HG03439 (cell line): ENCODE data around the gene PSME2.

Source experiments
- ATAC-seq: cut with Tn5 transposase; IDR thresholded peaks from one replicate; pipeline ENCODE4 v1.9.1; 2021; ENCODE audit warnings: mild to moderate bottlenecking, moderate library complexity; ENCODE audit not compliant: unreplicated experiment

Gene PSME2

DNA sequence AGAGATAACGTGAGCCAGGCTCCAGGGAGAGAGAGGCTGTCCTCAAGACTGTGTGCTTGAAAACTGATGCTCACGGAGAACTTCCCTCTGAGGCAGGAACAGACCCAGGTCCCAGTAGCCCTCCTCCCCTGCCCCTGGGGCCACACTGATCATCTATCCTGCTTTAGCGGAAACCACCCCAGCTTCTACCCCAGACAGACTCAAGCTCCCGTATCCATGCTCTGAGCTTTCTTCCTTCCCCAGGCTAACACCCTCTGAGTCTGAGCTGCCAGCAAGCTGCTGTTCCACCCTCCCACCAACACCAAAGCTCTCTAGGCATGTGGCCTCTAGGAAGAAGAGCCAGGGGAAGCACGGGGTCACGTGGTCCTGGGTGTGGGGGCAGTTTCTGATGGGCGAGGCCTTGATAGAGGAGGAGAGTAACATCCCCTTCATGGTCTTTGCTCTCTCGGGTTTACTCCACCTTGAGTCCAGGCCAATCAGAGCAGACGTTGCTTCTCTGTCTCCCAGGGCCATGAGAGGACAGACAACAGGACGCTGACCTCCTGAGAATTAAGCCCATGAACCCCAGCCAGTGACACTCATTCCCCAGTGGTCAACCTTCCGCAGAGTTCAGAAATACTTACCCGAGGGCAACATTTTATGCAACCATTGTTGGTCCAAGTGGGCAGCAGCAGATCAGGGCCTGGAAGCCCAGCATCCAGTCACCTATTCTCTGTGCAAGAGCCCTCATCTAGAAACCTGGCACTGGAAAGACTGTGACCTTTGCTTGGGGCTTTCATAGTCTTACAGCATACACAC lies 50.9 kb downstream of the PSME2 start:
- peak; percentile 61 for ATAC-seq

DNA sequence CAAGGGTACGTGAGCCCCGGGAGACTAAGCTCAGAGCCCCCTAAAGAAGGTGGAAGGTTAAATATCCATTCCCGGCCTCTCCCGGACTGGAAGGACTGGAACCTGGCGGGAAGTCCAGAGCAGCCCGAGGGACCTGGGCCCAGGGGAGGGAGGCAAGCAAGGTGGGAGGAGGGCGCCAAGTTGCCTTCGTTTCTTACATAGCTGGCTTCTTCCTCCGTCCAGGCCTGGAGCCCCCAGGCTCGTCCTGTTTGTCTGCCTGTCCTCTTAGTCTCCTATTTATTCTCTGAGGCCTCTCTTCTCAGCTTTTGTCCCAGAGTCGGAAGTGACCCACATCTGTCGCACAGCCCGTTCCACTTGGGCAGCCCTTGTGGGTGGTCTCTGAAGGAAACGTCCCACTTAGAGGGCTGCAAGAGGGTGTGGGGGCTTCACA lies 51.6 kb downstream of the PSME2 start:
- no peak for ATAC-seq

DNA sequence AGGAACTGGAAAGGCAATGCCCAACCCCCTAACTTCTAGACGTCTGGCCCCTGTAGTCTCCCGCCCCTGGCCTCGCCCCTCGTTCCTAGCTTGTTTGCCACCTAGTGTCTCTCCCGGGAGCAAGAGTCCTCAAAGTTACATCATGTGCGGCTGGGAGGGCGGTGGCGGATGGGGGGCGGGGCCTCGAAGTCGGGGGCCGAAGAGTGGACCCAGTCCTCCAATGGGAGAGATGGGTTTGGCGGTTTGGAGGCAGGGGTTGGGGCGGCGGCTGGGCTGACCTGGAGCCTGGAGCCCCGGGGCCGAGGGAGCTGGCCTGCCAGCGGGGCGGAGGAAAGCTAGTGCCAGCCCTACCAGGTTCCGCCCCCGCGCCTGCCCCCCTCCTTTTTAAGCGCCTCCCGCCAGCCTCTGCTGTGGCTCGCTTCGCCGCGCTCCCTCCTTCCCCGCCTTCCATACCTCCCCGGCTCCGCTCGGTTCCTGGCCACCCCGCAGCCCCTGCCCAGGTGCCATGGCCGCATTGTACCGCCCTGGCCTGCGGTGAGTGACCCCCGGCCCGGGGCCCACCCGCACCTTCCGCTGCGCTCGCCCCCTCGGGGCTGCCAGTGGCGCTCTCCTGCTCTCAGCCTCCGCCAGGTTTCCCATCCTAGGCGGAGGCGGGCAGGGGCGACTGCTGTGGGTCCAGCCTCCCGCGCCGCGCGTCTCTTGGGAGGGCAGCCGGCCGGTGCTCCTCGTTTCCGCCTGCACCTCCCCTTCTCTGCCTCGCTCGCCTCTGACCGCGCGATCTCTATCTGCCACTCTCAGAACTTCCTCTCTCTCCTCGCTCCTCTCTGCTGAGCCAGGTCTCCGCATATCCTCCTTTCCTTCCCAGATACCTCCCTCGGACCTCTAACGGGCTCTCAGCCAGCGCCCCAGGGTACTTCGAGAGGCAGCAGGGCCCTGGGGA lies 52.2 kb downstream of the PSME2 start, which contains the start of gene PCK2:
Gene PCK2, plus strand, starts transcription at position 411 of the 940 bp plus-strand sequence. Its CDS starts 95 bp downstream, at position 506.
- peak; percentile 53 for ATAC-seq
